GM12878 (cell line): ENCODE data around the gene VASP. TPM values are rescaled to one million over a fixed set of nuclear protein-coding genes. Genes with fewer than 3 reads are reported as not detected.

Experiments
- ATAC-seq: fragments of 200-7000 bp; cut with Tn5 transposase; 3 replicates; pipeline ENCODE4 v1.9.1; 2020; ENCODE audit warnings: mild to moderate bottlenecking, moderate library complexity
- BruUV-seq: library from RNA; stranded (reverse); fragments of 400-500 nt; replicated peaks from 2 replicates; lab custom pipeline; 2021; lab: Mats Ljungman, UMichigan
- CTCF ChIA-PET: fragments of 300-600 bp; sonication (Branson Sonifier 250); formaldehyde crosslinking; extraction: SDS; loops from one replicate; lab custom pipeline; 2021; ENCODE audit warnings: inconsistent platforms; lab: Yijun Ruan, JAX
- POLR2A ChIA-PET: fragments of 350-600 bp; formaldehyde crosslinking; extraction: SDS; loops from one replicate; lab custom pipeline; 2021; ENCODE audit warnings: inconsistent platforms; lab: Charles Lee
- RAD21 ChIA-PET: fragments of 300-600 bp; sonication (Branson Sonifier 250); formaldehyde crosslinking; loops from one replicate; lab custom pipeline; 2023; ENCODE audit warnings: antibody characterized with exemption; ENCODE audit not compliant: unreplicated experiment; lab: Charles Lee
- SMC1A ChIA-PET: fragments of 300-600 bp; sonication (Branson Sonifier 250); formaldehyde crosslinking; loops from one replicate; lab custom pipeline; 2023; ENCODE audit not compliant: unreplicated experiment, uncharacterized antibody; lab: Charles Lee
- DNase-seq: peaks from one replicate; pipeline ENCODE4 v3.0.0-alpha.2; 2011; ENCODE audit warnings: low read depth, low spot score
- FAIRE-seq: peaks from 3 replicates; lab custom pipeline; 2011; peaks lifted over from hg19 to GRCh38; lab: Jason Lieb, UNC
- H2AFZ ChIP-seq: 2 replicates; pipeline ENCODE4 v1.6.0; 2011; ENCODE audit warnings: low read depth, low read length, control low read depth; ENCODE audit not compliant: control insufficient read depth
- H3K27ac ChIP-seq: 2 replicates; pipeline ENCODE4 v1.5.1; 2011; ENCODE audit warnings: control low read depth; ENCODE audit not compliant: control insufficient read depth, insufficient read depth
- H3K27me3 ChIP-seq, 2 experiments: replicated peaks in 1 of 2; 2 replicates each; pipeline versions ENCODE4 v1.6.0 to v1.6.1; 2011; ENCODE audit warnings: low read length in 1 of 2; ENCODE audit not compliant: control insufficient read depth in 2 of 2, insufficient read depth in 2 of 2
- H3K36me3 ChIP-seq, 2 experiments: 2 replicates each; pipeline ENCODE4 v1.5.1; 2011; ENCODE audit warnings: low read length in 1 of 2; ENCODE audit not compliant: control insufficient read depth in 2 of 2, insufficient read depth in 2 of 2
- H3K4me1 ChIP-seq: 2 replicates; pipeline ENCODE4 v1.6.1; 2011; ENCODE audit warnings: mild to moderate bottlenecking, low read length, moderate library complexity, mixed read lengths; ENCODE audit not compliant: control insufficient read depth, insufficient read depth
- H3K4me2 ChIP-seq: 2 replicates; pipeline ENCODE4 v1.6.0; 2011; ENCODE audit warnings: control low read depth; ENCODE audit not compliant: control insufficient read depth, insufficient read depth
- H3K4me3 ChIP-seq: fragments of 200-600 bp; sonication (generic); 2 replicates; pipeline ENCODE4 v1.5.1; 2016
- H3K79me2 ChIP-seq: 2 replicates; pipeline ENCODE4 v1.6.0; 2011; ENCODE audit warnings: low read length; ENCODE audit not compliant: control insufficient read depth, insufficient read depth
- H3K9ac ChIP-seq: 2 replicates; pipeline ENCODE4 v1.8.0; 2011; ENCODE audit warnings: low read length, control low read depth, mixed read lengths; ENCODE audit not compliant: control insufficient read depth, insufficient read depth
- H3K9me3 ChIP-seq: replicated peaks from 3 replicates; pipeline ENCODE4 v1.5.1; 2011; ENCODE audit warnings: mild to moderate bottlenecking, low read length; ENCODE audit not compliant: control insufficient read depth, insufficient read depth
- H4K20me1 ChIP-seq: 2 replicates; pipeline ENCODE4 v1.6.0; 2011; ENCODE audit not compliant: control insufficient read depth, insufficient read depth
- ESRRA ChIP-seq: IDR thresholded peaks from 2 replicates; pipeline ENCODE4 v1.6.1; 2012; ENCODE audit warnings: mild to moderate bottlenecking, low read length, improper control_type of control experiment
- GABPA ChIP-seq: IDR thresholded peaks from 2 replicates; pipeline ENCODE4 v1.6.1; 2014; ENCODE audit warnings: antibody characterized with exemption, low read depth, mild to moderate bottlenecking, inconsistent platforms
- HCFC1 ChIP-seq: fragments of 150-350 bp; IDR thresholded peaks from 2 replicates; pipeline ENCODE4 v1.6.1; 2014; ENCODE audit warnings: low read length
- HDAC6 ChIP-seq: fragments of 200-600 bp; sonication (generic); IDR thresholded peaks from one replicate; pipeline ENCODE4 v1.8.0; 2017; ENCODE audit warnings: antibody characterized with exemption; ENCODE audit not compliant: unreplicated experiment
- MXI1 ChIP-seq: fragments of 150-350 bp; IDR thresholded peaks from 2 replicates; pipeline ENCODE4 v1.6.1; 2011; ENCODE audit warnings: low read depth, mild to moderate bottlenecking, inconsistent platforms, low read length, improper control_type of control experiment
- MYB ChIP-seq: fragments of 150-350 bp; IDR thresholded peaks from 2 replicates; pipeline ENCODE4 v1.6.1; 2014; ENCODE audit warnings: mild to moderate bottlenecking, low read depth, low read length, borderline replicate concordance
- POLR2A ChIP-seq: IDR thresholded peaks from 2 replicates; pipeline ENCODE4 v1.6.1; 2011; ENCODE audit warnings: low read depth, mild to moderate bottlenecking, low read length
- POLR2AphosphoS2 ChIP-seq: IDR thresholded peaks from 2 replicates; pipeline ENCODE4 v1.6.1; 2011; ENCODE audit warnings: low read depth, mild to moderate bottlenecking, low read length, improper control_type of control experiment, moderate library complexity
- SMAD5 ChIP-seq: IDR thresholded peaks from 2 replicates; pipeline ENCODE4 v1.6.1; 2016; ENCODE audit warnings: antibody characterized with exemption, low read depth
- SP1 ChIP-seq: IDR thresholded peaks from one replicate; pipeline ENCODE4 v1.6.1; 2011; ENCODE audit warnings: low read depth, low read length
- ZNF24 ChIP-seq: fragments of 450-650 bp; IDR thresholded peaks from 2 replicates; pipeline ENCODE4 v1.6.1; 2017; ENCODE audit warnings: antibody characterized with exemption, mild to moderate bottlenecking
- WGBS: methylation state at CpG from one replicate; pipeline ENCODE4 v1.1.6; 2016; ENCODE audit warnings: low lambda C conversion rate; ENCODE audit not compliant: insufficient replicate concordance, insufficient coverage; ENCODE audit errors: missing lambda C conversion rate; 5-methylcytosine and 5-hydroxymethylcytosine counted together
- in situ Hi-C: fragments of 300-500 bp; cut with MboI; formaldehyde crosslinking; loops from 9 replicates; pipeline ENCODE4 v1.14.3; 2018; ENCODE audit warnings: mixed read lengths
- intact Hi-C: fragments of 100-400 bp; cut with micrococcal nuclease; formaldehyde crosslinking; loops from one replicate; pipeline ENCODE4 v1.14.2; 2022; ENCODE audit not compliant: unreplicated experiment
- polyA plus RNA-seq, 11 experiments: library from polyadenylated mRNA; depleted of rRNA in 4 of 11; unstranded in 6 of 11; stranded (reverse) in 5 of 11; fragments of >200 nt; fragmentation: Nextera tagmentation in 4 of 11; fragmentation: Illumina TruSeq in 1 of 11; extraction: Ambion mirVana in 4 of 11; extraction: Trizol in 1 of 11; gene quantifications; 1 replicate in 1 of 11; 2 replicates in 10 of 11; pipeline versions ENCODE4 v1.2.1 to v1.2.3, GENCODE V29; 2011 to 2016; ENCODE audit warnings: inconsistent platforms in 2 of 11, missing spikeins in 2 of 11, low read depth in 1 of 11
- total RNA-seq, 4 experiments: library from RNA; depleted of rRNA in 3 of 4; stranded (reverse); fragments of >200 nt in 3 of 4; fragmentation: Illumina TruSeq in 1 of 4; extraction: Trizol in 1 of 4; gene quantifications; 2 replicates each; pipeline versions ENCODE4 v1.2.1 to v1.2.3, GENCODE V29; 2013 to 2021
- TF ChIP-seq, protein P1 (sequence below): fragments of 450-650 bp; IDR thresholded peaks from 2 replicates; pipeline ENCODE4 v1.6.1; 2018; ENCODE audit warnings: mild to moderate bottlenecking, low read depth, moderate library complexity; ENCODE audit not compliant: partially characterized antibody

The VASP gene
- total and polyA plus RNA-seq, 10 of the 15 experiments (the other 5 are each of a cell fraction or from before 2014, with no cell fraction given) = 19.5 to 298 (median 84.8) TPM

DNA sequence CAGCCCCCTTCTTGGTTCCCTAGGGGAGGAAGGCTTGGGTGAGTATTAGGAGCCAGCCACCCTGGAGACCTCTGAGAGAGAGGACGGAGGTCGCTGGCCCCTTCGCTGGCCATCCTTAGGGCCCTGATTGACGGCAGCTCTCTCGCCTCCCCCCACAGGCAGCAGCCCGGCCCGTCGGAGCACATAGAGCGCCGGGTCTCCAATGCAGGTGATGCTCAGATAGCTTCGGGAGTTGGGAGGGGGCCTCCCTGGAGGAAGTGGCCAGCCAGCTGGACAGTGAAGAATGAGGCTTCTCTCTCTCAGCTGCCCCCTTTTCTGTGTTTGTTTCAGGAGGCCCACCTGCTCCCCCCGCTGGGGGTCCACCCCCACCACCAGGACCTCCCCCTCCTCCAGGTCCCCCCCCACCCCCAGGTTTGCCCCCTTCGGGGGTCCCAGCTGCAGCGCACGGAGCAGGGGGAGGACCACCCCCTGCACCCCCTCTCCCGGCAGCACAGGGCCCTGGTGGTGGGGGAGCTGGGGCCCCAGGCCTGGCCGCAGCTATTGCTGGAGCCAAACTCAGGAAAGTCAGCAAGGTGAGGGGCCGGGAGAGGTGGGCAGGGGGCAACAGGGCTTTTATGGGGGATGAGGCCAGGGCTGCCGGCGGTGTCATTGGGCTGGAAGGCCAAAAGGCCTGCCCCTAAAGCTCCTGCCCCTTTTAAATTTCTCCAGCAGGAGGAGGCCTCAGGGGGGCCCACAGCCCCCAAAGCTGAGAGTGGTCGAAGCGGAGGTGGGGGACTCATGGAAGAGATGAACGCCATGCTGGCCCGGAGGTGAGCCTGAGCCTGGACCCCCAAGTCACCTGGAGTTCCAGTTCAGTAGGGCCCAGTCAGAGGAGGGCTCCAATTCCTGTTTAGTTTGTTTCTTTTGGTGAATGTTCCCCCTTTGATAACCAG lies 15.0 kb downstream of the VASP start:
- Histone ChIP-seq H3K27me3 (no peaks in the 10 kb centered on the region), H4K20me1 (peaks cover 5% of the 10 kb centered on the region), H3K27ac (no peak overlapping the region), H3K4me3 (no peak overlapping the region), H3K36me3 (peaks cover 35 to 42% of the 10 kb centered on the region in 2 experiments), H3K9ac (no peak overlapping the region), H3K4me1 (peaks cover 10% of the 10 kb centered on the region; the same call in 1 of the 2 replicates), H3K79me2 (peaks cover 2% of the 10 kb centered on the region; the same call in 1 of the 2 replicates), H3K4me2 (no peak overlapping the region), H2AFZ (no peak overlapping the region), H3K9me3 (no peaks in the 10 kb centered on the region)
- ATAC-seq (no peak), DNase-seq (no peak), FAIRE-seq (no peak)
- CTCF ChIA-PET = interaction anchor here (0.6 kb wide), 1 partner anchor 40 kb away, joined by 5 read pairs; no protein-coding TSS in a partner anchor
- no peak for TF ChIP-seq MYB
- TF ChIP-seq POLR2A = peak; percentile 36
- RAD21 ChIA-PET = interaction anchor here (0.6 to 1.3 kb wide), 2 partner anchors 92 to 120 kb away, joined by 3 read pairs; no protein-coding TSS in a partner anchor
- POLR2A ChIA-PET = interaction anchor here (0.6 kb wide), 1 partner anchor 14 kb away, joined by 3 read pairs; no protein-coding TSS in a partner anchor
- 84% methylated on average over 18 of the region's 24 CpGs for WGBS
- in situ Hi-C loops = loop anchor here (10.0 kb wide), 1 partner anchor 123 kb away; no protein-coding TSS in a partner anchor
- SMC1A ChIA-PET = interaction anchor here (0.7 to 1.1 kb wide), 2 partner anchors 17 to 44 kb away, joined by 3 read pairs; no protein-coding TSS in a partner anchor
- intact Hi-C loops = loop anchor here (5.0 kb wide), 1 partner anchor 40 kb away; no protein-coding TSS in a partner anchor
- BruUV-seq = no TSS peak

- peak; percentile 57 for DNase-seq
- RAD21 ChIA-PET = interaction anchor here (0.9 kb wide), 1 partner anchor 45 kb away, joined by 3 read pairs; no protein-coding TSS in a partner anchor
- peaks cover 5% of the 10 kb centered on the region for H4K20me1 ChIP-seq
- H3K79me2 ChIP-seq = no peaks in the 10 kb centered on the region
- peaks cover 34 to 39% of the 10 kb centered on the region in 2 experiments for H3K36me3 ChIP-seq
- 49% methylated on average over 9 of the region's 9 CpGs for WGBS
- H3K4me1 ChIP-seq = peaks cover 10% of the 10 kb centered on the region; the same call in 1 of the 2 replicates
- in situ Hi-C loops = loop anchor here (10.0 kb wide), 1 partner anchor 121 kb away; no protein-coding TSS in a partner anchor
- no TSS peak for BruUV-seq
- no peak overlapping the region for H3K4me3 ChIP-seq
- POLR2A ChIA-PET = no interaction called here
- H3K27ac ChIP-seq = no peak overlapping the region
- CTCF ChIA-PET = interaction anchor here (0.8 to 3.0 kb wide), 4 partner anchors 34 to 120 kb away, joined by 4 to 11 read pairs (median 5); no protein-coding TSS in a partner anchor
- ATAC-seq = peak; percentile 96
- H3K27me3 ChIP-seq = no peaks in the 10 kb centered on the region
- H3K4me2 ChIP-seq = no peak overlapping the region
- intact Hi-C loops = loop anchor here (1.0 to 5.0 kb wide), 2 partner anchors 39 to 120 kb away; no protein-coding TSS in a partner anchor
- H3K9me3 ChIP-seq = no peaks in the 10 kb centered on the region
- H2AFZ ChIP-seq = no peak overlapping the region
- no peak overlapping the region for H3K9ac ChIP-seq
- peak; percentile 87 for FAIRE-seq
- SMC1A ChIA-PET = interaction anchor here (0.9 to 1.1 kb wide), 2 partner anchors 13 to 34 kb away, joined by 3 read pairs; no protein-coding TSS in a partner anchor
- TF ChIP-seq, protein P1, sequence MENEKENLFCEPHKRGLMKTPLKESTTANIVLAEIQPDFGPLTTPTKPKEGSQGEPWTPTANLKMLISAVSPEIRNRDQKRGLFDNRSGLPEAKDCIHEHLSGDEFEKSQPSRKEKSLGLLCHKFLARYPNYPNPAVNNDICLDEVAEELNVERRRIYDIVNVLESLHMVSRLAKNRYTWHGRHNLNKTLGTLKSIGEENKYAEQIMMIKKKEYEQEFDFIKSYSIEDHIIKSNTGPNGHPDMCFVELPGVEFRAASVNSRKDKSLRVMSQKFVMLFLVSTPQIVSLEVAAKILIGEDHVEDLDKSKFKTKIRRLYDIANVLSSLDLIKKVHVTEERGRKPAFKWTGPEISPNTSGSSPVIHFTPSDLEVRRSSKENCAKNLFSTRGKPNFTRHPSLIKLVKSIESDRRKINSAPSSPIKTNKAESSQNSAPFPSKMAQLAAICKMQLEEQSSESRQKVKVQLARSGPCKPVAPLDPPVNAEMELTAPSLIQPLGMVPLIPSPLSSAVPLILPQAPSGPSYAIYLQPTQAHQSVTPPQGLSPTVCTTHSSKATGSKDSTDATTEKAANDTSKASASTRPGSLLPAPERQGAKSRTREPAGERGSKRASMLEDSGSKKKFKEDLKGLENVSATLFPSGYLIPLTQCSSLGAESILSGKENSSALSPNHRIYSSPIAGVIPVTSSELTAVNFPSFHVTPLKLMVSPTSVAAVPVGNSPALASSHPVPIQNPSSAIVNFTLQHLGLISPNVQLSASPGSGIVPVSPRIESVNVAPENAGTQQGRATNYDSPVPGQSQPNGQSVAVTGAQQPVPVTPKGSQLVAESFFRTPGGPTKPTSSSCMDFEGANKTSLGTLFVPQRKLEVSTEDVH = no peak
- no peak for TF ChIP-seq ESRRA
- no peak for TF ChIP-seq POLR2AphosphoS2
- TF ChIP-seq HCFC1 = peak; percentile 95
- TF ChIP-seq GABPA = no peak
- no peak for TF ChIP-seq HDAC6
- TF ChIP-seq SP1 = no peak
- no peak for TF ChIP-seq ZNF24
- peak; percentile 65; the same call in 1 of the 2 replicates for TF ChIP-seq MXI1
- TF ChIP-seq SMAD5 = no peak
Measured at GRCh38 chr19:45523642-45524256, 16.5 kb downstream of the VASP start.
